HG02870 (cell line): ENCODE data around the gene TRA2B.

Experiments
- ATAC-seq: cut with Tn5 transposase; IDR thresholded peaks from one replicate; pipeline ENCODE4 v1.9.1; 2021; ENCODE audit warnings: mild to moderate bottlenecking, moderate library complexity; ENCODE audit not compliant: unreplicated experiment

The TRA2B gene

DNA sequence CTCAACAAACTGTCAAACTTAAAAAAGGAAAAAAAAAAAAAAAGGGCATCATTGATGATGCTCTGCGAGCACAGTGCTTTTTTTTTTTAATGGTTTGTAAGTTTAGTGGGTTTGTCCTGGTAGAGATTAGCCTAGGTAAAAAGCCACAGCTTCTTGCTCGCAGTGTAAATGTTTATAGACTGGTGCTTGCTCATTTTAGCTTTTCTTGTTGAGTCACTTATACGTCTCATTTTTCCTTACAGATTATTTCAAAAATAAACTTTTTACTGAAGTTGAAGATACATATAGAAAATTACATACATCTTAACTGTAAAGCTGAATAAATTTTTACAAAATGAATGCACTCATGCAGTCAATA lies 16.5 kb upstream of the TRA2B start:
- ATAC-seq, result no peak

DNA sequence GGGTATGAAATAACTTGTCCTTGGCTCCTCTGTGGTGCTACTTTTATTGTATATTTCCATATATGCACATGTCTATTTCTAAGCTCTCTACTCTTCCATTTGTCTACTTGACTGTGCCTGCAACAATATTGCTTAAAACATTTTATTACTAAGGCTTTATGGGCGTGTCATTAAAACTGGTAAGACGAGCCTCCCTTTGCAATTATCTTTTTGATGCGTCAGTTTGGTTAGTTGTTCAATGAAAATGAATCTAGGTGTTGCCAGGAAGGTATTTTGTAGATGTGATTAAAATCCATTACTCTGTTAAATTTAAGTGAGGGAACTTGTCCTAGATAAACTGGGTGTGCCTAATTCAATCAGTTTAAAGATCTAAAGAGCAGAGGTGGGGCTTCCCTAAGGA lies 12.9 kb upstream of the TRA2B start:
- no peak for ATAC-seq

DNA sequence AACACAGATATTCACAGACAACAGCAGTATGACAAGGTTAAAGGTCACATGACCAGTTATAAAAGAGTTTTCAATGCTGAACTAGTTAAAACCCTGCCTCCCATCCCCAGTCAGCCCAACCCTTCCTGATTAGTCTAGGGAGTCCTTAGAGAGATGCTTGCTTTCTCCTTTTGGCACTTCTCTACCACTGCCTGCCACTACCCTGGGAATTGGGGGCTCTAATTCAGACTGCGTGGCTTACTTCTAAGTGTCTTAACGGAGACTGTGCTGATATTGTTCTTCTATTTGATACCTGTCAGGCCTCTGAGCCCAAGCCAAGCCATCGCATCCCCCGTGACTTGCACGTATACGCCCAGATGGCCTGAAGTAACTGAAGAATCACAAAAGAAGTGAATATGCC lies 11.7 kb upstream of the TRA2B start:
- ATAC-seq, result no peak

DNA sequence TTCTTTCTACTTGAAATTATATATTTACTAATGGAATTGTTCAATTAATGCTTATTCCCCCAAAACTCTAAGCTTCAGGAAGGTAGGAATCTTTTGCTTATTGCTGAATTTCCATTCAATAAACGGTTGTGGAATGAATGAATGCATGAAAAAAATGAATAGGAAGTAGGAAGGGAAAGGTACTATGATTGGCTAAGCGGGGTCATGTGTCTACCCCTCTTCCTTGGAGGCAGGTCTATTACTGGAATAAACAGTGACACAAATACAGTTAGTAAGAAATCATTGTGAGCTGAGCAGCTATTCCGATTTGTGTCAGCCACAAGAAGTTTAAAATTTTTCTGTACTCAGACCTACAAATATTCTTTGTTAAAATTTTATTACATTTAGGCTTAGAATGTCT lies 10.5 kb upstream of the TRA2B start:
- no peak for ATAC-seq

DNA sequence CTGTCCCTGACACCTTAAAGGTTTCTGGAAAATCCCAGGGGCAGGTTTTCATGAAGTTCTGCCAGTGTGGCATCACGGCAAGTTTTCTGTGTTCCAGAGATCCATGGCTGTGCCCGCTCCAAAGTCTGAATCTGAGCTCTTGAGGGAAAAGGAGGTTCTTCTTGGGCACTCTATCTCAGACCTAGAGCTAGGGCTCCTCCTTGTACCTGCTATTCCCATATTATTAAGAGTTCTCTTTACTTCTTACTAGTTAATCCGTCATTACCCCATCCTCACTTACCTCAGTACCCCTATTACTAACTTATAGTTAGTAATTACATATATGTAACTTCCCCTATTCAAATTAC lies 5.9 kb upstream of the TRA2B start:
- ATAC-seq, result no peak

DNA sequence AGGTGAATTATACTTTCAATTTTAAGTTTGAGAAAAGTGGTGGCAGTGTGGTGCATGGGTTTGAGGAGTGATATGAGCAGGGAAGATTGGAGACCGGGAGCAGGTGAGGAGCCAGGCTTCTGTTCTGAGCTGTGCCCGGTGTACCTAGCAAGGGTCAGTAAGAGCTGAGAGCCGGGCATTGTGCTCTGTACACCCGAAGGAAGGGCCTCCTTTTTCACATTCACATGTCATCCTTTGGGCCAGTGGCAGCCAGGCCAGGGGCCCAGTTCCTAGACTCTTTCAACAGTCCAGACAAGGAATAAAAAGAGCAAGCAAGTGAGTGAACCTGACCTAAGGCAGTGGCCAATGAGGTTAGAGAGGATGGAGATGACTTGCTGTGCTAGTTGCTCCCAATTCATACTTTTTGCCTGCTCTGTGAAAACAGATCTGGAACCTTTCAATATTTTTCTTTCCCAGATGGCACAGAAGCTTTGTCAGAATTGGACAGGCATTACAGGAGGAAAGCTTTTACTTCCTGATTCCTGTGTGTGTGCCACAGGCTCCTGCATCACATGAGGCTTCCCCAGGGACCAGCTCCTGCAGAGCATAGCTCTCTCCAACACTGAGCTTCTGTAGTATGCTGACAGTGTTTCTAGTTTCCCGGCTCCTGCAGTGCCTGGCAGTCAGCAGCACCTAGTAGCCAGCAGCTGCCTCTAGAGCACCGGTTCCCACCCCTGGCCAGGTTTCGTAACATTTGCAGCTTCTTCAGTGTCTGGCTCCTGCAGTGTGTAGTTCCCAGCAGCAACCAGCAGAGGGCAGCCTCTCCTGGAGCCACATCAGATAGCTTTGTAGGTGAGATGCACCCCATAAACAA lies 5.3 kb upstream of the TRA2B start:
- peak; percentile 83 for ATAC-seq

DNA sequence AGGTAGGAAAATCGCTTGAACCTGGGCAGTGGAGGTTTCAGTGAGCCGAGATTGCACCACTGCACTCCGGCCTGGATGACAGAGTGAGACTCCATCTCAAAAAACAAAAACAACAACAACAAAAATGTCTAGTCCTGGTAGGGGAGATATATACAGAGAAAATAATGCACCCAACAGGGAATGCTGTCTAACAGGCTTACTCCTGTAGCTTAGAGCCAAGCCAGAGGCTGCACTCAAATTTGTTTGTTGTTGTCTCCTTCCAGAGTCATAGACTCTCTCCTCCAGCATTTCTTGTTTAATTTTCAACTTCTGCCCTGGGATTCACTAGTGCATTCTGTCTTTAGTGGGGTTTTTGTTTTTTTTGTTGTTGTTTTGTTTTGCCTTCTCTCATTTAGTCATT lies 4.6 kb upstream of the TRA2B start:
- no peak for ATAC-seq

DNA sequence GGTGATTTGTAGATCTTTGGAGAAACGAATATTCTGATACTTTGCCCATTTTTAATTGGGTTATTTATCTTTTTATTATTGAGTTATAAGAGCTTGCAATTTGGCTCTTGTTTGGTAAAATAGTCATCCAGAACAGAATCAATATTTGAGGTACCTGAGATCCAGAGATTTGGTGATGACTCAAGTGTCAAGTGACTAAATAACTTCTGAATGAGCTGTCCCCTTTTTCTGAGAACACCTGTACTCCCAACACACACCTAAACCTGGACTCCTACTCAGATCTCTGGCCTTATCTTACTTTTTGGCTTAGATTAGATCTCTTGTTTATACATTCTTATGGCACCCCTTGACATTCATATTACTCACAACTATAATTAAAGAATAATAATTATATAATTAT lies 3.1 kb upstream of the TRA2B start:
- ATAC-seq, result no peak

DNA sequence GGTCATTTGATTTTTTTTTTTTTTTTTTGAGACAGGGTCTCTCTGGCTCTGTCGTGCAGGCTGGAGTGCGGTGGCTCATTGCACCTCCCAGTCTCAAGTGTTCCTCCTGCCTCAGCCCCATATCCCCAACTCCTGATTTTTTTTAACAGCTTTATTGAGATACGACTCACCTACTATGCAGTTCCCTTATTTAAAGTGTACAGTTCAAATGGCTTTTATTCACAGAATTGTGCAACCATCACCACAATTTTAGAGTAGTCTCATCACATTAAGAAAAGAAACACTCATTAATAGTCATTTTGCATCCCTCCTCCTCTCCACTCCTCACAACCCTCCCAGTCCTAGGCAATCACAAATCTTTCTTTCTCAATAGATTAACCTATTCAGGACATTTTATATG lies 1.9 kb upstream of the TRA2B start:
- no peak for ATAC-seq

DNA sequence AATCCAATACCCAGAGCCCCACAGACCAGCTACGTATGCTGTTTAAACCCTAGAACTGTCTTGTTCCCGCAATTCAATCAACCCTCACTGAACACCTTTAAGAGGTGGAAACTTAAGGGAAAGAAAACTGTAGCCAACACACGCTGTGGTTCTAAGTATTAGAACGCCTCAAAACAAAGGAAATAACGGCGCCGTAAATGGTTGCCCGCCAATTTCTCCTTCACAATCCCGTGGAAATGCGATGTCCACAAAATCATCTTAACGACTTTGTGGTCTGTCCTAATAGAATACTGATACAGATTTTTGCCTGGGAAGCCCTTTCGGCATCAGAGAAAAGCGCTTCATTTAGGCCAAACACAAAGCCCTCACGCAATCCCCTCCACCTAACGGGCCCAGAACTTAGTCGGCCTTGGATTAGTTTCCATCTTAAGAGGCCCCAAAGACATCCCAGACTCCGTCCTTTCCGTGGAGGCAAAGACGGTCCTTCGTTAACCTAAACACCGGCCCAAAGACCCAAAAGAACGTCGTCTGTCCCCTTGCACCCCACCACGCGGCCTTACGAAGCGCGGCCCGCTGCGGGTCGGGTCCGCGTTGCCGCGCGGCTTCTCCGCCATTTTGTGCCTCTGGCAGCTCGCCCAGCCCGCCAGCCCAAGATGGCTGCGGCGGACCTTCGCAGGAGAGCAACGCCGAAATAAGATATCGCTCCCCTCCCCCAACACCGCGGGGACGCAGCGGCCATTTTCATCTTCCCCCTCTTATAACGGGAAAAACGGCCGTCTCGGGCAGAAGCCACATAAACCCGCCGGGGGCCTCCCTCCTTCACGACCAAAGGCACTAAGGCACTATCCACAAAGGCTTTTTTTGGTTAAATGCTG lies 763 bp downstream of the TRA2B start:
- peak; percentile 40 for ATAC-seq

DNA sequence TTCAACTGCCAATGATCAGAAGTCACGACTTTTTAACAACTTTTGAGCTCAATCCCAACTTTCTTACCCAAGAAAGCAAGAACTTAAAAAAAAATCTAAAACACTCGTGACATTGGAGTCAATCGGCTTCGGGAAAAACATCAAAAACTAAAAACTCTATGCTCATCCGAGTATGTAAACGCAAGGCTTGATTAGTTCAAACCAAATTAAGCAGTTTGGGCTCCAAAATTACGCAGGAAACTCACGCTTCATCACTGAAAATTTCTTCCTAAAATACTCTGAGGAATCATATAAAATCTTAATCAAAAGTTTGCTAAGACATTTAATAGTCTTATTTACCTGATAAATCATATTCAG lies 1.6 kb downstream of the TRA2B start:
- ATAC-seq, result no peak

DNA sequence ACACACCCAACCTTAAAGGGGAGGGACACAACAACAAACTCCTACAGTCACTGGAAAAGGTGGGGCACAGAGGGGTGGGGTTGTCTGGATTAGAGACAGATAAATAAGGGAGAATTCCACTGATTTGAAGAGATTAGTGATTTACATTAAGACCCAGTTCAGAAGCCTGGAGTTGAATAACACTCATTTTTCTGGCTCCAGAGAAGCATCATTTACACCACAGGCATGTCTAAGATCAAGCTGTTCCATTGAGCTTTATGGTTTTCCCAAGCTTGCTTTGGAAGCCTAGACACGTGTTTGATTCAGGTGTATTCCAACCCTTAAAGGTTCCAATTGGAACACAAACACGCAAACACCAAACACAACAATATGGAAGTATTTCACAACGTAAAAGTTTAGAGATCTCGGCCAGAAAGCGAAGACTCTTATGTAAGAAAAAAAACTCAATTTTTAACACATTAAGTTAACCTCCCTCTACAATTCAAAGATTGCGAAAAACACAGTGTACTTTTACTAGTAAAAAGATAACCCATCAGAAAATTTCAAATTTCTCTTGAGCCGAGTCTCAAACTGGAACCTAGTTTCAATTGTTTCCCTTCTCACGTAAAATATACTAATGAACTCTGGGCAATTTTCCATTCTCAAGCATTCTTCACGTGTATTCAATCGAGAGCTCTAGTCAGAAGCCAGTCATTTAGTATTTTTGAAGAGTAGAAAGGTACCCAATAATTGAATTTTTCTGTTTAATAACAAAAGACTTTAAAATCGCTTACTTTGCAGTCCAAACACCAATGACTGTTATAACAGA lies 2.1 kb downstream of the TRA2B start:
- no peak for ATAC-seq

DNA sequence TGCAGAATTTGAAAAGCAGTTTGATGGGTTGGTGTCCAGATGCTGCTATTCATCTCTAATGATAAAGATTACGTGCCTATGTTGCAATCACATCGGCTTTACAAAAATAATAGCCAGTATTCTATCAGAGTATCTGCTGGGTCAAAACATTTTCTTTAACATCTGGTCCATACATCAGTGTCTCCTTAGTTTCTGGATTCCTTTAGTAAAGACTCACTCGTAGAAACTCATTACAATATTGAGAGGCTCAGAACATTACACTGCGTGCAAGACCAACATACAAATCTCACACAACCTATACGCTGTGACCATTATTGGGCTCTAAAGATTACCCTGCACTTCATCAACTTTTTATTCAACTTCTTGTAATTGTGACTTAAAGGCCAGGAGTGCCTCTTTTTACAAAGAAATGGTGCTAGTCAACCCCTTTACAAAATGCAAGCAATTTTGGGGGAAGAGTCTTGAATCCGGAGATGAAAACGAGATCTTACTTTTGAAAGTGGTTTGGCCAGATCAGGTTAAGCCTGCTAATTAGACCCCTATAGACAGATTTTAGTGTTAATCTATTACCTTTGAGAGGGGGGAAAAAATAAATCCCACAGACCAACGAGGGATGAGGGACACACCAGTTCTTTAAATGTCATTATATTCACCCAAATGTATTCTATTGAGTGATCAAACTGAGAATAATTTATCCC lies 2.9 kb downstream of the TRA2B start:
- ATAC-seq, result no peak

DNA sequence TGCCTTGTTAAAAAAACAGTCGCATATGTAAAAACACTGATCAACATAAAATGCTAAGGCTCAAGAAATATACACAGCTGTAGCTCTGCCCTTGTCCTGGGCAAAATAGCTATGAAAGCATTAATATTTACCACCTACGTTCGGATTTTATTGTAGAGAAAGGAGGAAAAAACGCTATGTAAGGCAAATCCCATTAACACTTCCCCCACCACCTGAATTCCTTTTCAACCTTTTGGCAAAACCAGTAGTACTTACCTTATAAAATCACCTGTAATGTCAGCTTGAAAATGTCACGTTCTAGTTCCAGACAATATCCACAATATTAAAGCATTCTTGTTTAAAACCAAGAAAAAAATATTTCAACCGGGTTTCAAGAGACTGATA lies 3.6 kb downstream of the TRA2B start:
- ATAC-seq, result no peak

DNA sequence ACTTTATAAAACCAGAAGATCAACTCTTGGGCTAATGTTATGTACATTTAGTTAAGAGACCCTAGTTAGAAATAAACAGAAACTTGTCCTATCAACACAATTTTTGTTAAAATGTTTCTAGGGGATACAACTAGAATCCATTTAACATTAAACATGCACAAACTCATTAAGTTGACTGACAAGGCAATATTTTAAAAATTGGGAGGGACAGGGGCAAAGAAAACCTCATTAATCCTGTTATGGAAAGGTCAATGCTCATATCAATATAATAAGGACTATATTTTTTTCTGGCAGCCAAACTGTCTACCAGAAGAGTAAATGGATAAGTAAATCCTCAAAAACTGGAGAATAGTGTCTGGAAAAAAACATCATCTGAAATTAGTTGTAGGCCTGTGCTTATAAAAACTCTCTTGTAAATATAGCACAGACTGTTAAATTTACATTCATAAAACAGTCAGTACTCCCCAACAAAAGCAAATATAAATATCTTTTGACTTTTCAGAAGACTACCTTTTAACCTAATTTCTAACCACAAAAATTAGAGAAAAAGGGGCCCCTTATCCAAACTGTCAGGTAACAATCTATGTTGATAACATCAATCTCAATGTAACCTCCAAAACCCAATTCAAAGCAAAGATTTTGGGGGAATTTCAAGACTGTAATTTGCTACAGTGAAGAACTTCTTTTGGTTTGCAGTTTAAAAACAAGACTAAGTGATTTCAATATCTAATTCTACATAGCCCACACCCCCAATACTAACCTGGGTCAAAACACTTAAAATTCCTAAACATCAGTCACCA lies 4.2 kb downstream of the TRA2B start:
- ATAC-seq, result no peak

DNA sequence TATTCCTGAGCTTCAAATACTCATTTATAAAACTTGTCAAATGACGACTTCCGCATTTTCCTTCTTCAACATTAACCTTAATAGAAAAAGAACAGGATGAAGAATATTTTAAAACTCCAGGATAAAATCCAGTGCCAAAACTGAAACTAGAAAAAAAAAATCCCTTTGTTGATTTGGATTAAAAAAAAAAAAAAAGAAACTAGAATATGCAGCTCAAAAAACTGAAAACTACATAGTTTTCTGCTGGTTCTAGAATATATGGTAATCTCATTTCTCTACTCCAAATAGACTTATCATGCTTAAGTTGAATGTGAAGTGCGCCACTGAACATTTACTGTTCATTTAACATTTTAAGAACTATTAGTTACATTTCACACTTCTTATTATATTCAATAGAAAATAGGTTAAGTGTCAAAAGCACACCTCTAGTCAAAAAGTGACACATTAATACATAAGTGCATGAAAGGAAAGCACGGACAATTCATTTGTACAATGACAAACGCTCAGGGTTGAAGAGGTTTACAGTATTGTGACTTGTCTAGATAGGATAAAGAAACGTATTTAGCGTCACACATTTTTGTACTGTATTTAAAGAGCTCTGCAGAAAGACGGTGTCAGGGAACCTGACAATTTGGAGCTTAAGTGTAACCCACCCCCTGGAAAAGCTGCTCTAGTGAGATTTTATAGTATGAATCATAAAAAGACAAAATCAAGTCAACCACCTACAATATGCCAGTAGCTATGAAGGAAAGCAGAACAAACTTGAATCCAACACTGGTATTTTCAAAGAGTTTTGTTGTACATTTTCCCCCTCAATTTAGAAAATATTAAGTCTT lies 5.8 kb downstream of the TRA2B start:
- no peak for ATAC-seq

DNA sequence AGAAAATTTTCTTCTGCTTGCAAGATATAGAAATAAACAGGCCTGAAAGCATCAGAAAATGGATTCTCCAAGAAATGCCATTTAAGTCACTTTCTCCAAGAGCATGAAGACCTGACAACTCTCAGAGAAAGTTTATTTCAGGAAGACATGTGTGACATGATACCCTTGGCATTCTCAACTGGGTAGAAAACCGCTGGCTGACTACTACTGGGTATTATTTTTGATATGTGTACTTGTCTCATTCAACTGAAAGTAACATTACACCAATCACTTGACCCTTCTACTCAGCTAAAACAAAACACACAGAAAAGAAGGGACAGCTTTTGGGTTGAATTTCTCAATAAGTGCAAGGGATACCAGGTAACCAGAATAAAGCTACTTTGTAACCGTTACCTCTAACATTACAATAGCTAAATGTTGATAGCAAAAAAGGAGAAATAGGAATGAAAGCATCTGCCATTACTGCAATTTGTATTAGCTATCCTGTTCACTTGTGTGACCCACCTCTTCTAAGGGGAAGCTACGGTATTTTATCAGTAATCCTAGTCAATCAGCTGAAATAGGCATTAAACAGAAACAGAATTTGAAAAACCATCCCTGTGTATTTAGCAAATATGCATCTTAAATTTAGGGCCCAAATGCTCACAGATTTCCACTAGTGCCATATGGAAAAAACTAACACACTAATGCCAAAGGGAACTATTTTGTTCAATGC lies 7.3 kb downstream of the TRA2B start:
- ATAC-seq, result no peak

DNA sequence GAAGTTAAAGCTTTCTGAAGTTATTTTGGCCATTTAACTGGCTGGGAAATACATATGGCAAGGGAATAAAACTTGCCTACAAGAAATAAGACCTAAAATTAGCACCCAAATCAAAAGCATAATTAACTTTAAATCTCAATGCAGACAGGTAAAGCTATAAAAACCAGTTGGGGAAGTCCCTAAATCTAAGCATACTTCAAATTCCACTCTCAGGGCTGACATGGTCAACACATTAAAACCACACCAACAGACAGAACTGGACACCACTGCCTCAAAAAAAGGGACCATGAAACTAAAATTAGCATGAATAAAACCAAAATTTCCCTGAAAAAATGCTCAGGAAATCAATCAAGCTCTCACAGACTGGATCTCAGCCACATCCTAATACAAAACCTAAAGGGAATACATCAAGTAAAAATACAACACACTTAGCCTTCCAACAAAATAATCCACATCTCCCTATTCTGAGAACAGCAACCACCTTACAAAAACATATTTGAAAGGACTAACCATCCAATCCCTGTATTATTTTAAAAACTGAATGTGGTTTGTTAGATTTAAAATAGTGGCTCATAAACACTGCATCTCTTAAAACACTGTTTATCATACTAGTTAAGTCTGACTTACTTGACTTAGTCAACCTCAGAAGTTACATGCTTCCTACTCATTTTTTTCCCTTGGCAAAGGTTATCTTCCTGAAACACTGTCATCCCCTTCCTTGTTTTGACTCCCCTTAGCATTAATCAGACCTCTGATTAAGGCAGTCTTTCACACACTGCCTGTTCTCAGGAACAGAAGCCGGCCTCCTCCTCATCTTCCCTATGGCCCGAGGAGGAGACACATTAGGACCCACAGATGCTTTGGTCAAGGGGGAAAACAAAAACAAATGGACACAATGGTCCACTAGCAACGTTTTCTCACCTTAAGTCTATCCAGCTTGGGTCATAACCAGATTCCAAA lies 8.3 kb downstream of the TRA2B start:
- no peak for ATAC-seq
